HCT116 (cell line): ENCODE measurements around the gene KCNK4.

Experiments used
- CEBPB ChIP-seq: IDR thresholded peaks from 2 replicates; pipeline ENCODE4 v1.6.1; 2012; ENCODE audit warnings: low read depth
- EGR1 ChIP-seq: IDR thresholded peaks from 2 replicates; pipeline ENCODE4 v1.6.1; 2012; ENCODE audit warnings: low read depth
- JUND ChIP-seq: IDR thresholded peaks from 2 replicates; pipeline ENCODE4 v1.6.1; 2012
- POLR2A ChIP-seq: IDR thresholded peaks from 2 replicates; pipeline ENCODE4 v1.7.0; 2011; ENCODE audit warnings: borderline replicate concordance; ENCODE audit not compliant: insufficient read depth, insufficient read length; ENCODE audit errors: extremely low read depth
- POLR2AphosphoS5 ChIP-seq: IDR thresholded peaks from 2 replicates; pipeline ENCODE4 v1.6.1; 2011; ENCODE audit warnings: mild to moderate bottlenecking, low read depth, low read length, moderate library complexity
- RAD21 ChIP-seq: IDR thresholded peaks from 2 replicates; pipeline ENCODE4 v1.6.1; 2012; ENCODE audit warnings: low read depth, mild to moderate bottlenecking
- SIN3A ChIP-seq: IDR thresholded peaks from 2 replicates; pipeline ENCODE4 v1.6.1; 2012; ENCODE audit warnings: low read depth
- TF ChIP-seq, protein P1 (sequence below), 3 experiments: fragments of 200-600 bp in 1 of 3; sonication (generic) in 1 of 3; IDR thresholded peaks in 2 of 3; conservative IDR thresholded peaks in 1 of 3; 2 replicates each; pipeline ENCODE4 v1.5.1; 2012 to 2017; ENCODE audit warnings: low read depth in 2 of 3, low read length in 2 of 3, antibody characterized with exemption in 1 of 3, borderline replicate concordance in 1 of 3, control low read depth in 1 of 3, mild to moderate bottlenecking in 1 of 3, mixed read lengths in 1 of 3, mixed run types in 1 of 3, moderate library complexity in 1 of 3; ENCODE audit not compliant: insufficient read depth in 1 of 3
- TF ChIP-seq, protein P2 (sequence below): IDR thresholded peaks from 2 replicates; pipeline ENCODE4 v1.6.1; 2012; ENCODE audit warnings: low read depth
- TF ChIP-seq, protein P3 (sequence below): IDR thresholded peaks from 2 replicates; pipeline ENCODE4 v1.6.1; 2011; ENCODE audit warnings: mild to moderate bottlenecking, low read length, moderate library complexity; ENCODE audit not compliant: insufficient replicate concordance; ENCODE audit errors: extremely low read depth

DNA sequence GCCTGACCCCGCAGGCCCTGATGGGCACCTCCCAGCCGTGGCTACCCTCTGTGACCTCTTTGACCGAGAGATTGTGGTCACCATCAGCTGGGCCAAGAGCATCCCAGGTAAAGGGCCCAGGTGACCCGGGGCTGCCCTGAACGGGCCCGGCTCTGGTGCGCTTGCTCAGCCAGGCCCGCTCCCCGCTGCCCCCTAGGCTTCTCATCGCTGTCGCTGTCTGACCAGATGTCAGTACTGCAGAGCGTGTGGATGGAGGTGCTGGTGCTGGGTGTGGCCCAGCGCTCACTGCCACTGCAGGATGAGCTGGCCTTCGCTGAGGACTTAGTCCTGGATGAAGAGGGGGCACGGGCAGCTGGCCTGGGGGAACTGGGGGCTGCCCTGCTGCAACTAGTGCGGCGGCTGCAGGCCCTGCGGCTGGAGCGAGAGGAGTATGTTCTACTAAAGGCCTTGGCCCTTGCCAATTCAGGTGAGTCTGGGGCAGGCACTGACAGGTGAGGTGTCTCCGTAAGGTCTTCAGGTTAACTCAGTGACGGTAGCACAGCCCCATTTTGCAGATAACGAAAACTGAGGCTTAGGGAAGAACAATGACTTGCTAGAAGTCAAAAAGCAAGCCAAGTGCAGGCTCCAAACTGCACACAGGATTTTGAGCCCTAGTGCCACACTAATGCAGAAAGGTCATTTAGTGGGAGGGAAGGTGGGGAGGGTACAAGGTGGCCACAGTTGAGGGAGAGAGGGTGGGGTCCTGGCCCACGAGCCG is 23.9 kb downstream of the KCNK4 start:
- TF ChIP-seq, protein P1, sequence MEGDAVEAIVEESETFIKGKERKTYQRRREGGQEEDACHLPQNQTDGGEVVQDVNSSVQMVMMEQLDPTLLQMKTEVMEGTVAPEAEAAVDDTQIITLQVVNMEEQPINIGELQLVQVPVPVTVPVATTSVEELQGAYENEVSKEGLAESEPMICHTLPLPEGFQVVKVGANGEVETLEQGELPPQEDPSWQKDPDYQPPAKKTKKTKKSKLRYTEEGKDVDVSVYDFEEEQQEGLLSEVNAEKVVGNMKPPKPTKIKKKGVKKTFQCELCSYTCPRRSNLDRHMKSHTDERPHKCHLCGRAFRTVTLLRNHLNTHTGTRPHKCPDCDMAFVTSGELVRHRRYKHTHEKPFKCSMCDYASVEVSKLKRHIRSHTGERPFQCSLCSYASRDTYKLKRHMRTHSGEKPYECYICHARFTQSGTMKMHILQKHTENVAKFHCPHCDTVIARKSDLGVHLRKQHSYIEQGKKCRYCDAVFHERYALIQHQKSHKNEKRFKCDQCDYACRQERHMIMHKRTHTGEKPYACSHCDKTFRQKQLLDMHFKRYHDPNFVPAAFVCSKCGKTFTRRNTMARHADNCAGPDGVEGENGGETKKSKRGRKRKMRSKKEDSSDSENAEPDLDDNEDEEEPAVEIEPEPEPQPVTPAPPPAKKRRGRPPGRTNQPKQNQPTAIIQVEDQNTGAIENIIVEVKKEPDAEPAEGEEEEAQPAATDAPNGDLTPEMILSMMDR (IDR thresholded peaks at IDR 0.05 in 2 of 3, conservative IDR thresholded peaks at IDR 0.05 in 1 of 3; ENCODE audit: borderline replicate concordance in 1 of 3, insufficient read depth in 1 of 3, low read depth in 2 of 3, low read length in 2 of 3), result peak in 1 of 3 experiments; percentile 26; a peak in 1 of 6 replicates
- TF ChIP-seq POLR2A, result no peak
- no peak for TF ChIP-seq JUND
- no peak for TF ChIP-seq POLR2AphosphoS5
- no peak for TF ChIP-seq SIN3A
- no peak for TF ChIP-seq CEBPB
- TF ChIP-seq, protein P2, sequence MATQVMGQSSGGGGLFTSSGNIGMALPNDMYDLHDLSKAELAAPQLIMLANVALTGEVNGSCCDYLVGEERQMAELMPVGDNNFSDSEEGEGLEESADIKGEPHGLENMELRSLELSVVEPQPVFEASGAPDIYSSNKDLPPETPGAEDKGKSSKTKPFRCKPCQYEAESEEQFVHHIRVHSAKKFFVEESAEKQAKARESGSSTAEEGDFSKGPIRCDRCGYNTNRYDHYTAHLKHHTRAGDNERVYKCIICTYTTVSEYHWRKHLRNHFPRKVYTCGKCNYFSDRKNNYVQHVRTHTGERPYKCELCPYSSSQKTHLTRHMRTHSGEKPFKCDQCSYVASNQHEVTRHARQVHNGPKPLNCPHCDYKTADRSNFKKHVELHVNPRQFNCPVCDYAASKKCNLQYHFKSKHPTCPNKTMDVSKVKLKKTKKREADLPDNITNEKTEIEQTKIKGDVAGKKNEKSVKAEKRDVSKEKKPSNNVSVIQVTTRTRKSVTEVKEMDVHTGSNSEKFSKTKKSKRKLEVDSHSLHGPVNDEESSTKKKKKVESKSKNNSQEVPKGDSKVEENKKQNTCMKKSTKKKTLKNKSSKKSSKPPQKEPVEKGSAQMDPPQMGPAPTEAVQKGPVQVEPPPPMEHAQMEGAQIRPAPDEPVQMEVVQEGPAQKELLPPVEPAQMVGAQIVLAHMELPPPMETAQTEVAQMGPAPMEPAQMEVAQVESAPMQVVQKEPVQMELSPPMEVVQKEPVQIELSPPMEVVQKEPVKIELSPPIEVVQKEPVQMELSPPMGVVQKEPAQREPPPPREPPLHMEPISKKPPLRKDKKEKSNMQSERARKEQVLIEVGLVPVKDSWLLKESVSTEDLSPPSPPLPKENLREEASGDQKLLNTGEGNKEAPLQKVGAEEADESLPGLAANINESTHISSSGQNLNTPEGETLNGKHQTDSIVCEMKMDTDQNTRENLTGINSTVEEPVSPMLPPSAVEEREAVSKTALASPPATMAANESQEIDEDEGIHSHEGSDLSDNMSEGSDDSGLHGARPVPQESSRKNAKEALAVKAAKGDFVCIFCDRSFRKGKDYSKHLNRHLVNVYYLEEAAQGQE, result no peak
- no peak for TF ChIP-seq RAD21
- no peak for TF ChIP-seq EGR1
- TF ChIP-seq, protein P3, sequence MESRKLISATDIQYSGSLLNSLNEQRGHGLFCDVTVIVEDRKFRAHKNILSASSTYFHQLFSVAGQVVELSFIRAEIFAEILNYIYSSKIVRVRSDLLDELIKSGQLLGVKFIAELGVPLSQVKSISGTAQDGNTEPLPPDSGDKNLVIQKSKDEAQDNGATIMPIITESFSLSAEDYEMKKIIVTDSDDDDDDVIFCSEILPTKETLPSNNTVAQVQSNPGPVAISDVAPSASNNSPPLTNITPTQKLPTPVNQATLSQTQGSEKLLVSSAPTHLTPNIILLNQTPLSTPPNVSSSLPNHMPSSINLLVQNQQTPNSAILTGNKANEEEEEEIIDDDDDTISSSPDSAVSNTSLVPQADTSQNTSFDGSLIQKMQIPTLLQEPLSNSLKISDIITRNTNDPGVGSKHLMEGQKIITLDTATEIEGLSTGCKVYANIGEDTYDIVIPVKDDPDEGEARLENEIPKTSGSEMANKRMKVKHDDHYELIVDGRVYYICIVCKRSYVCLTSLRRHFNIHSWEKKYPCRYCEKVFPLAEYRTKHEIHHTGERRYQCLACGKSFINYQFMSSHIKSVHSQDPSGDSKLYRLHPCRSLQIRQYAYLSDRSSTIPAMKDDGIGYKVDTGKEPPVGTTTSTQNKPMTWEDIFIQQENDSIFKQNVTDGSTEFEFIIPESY, result no peak
